HG03066 (cell line): Measurements from ENCODE around the gene DUOX1.

Experiments
- ATAC-seq: cut with Tn5 transposase; IDR thresholded peaks from one replicate; pipeline ENCODE4 v1.9.1; 2021; ENCODE audit warnings: low read depth; ENCODE audit not compliant: unreplicated experiment

DUOX1 gene

GRCh38 chr15:45139770-45140169 is 10.0 kb downstream of the DUOX1 start:
- ATAC-seq: no peak

DNA sequence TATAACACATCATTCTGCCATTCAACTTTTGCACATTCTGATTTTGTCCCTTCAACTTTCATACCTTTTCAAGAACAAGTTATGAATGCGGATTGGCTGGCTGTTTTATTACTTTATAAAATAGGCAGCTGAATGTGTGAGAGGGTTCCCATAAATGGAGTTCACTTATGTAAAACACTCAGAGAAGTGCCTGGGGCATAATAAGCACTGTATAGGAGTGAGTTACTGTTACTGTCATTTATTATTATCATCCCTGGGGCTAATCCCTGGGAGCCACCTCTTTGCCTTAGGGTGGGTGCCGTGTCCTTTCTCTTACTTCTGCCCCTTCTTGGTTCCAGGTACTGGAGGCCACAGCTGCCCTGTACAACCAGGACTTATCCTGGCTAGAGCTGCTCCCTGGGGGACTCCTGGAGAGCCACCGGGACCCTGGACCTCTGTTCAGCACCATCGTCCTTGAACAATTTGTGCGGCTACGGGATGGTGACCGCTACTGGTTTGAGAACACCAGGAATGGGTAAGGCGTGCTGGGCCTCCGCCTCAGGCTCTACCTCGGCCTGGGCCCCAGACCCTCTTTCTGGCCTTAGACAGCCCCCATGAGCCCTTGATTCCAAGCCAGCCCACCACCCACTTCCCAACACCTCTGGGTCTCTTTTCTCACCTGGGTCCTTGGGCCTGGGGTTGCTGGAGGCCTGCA is 10.9 kb downstream of the DUOX1 start:
- ATAC-seq: no peak

DNA sequence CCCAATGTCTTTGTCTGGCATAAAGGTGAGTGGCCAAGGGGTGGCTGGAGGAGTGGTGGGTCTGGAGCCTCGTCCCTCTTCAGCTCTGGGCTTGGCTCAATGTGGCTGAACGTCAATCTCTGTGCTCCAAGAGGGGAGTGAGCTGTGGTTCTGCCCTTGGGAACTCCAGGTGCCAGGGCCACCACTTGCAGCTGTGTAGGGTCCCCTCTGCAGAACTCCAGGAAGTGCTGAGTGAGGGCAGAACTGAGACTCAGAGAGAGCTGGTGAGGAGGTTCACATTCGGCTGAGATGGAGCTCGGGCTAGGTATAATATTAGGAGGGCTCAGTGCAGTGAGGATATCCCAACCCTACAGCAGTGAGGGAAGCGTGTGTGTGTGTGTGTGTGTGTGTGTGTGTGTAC is 11.6 kb downstream of the DUOX1 start:
- no peak for ATAC-seq

- ATAC-seq: no peak
Observed at GRCh38 chr15:45143056-45143455, 13.3 kb downstream of the DUOX1 start.

DNA sequence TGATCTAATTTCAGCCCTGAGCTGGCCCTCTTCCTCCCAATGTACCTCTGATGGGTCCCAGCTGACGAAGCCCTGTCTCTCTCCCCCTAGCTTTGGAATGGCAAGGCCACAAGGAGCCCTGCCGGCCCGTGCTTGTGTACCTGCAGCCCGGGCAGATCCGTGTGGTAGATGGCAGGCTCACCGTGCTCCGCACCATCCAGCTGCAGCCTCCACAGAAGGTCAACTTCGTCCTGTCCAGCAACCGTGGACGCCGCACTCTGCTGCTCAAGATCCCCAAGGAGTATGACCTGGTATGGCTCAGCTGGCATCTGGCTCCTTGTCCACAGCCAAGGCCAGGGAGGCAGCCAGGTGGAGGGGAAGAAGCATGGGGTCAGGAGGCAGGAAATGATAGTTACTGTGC is 14.2 kb downstream of the DUOX1 start:
- no peak for ATAC-seq

- ATAC-seq: no peak
Observed at GRCh38 chr15:45144775-45145174, 15.0 kb downstream of the DUOX1 start.

DNA sequence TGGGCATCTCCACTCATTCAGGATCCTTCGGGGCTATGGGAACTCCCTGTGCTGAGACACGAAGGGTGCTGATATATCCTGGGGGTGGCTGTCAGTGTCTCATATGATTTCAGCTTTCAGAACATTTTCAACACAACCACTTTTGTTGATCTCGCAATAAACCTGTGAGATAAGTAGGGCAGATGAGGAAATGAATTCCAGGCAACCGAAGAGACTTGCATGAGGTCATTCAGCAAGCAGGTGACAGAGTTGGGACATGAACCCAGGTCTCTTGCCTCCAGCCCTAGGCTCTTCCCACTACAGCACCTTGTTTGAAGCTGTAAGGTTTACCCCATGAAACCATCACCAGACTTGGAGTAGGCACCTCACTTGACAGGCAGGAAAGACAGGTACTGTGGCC is 16.6 kb downstream of the DUOX1 start:
- no peak for ATAC-seq

DNA sequence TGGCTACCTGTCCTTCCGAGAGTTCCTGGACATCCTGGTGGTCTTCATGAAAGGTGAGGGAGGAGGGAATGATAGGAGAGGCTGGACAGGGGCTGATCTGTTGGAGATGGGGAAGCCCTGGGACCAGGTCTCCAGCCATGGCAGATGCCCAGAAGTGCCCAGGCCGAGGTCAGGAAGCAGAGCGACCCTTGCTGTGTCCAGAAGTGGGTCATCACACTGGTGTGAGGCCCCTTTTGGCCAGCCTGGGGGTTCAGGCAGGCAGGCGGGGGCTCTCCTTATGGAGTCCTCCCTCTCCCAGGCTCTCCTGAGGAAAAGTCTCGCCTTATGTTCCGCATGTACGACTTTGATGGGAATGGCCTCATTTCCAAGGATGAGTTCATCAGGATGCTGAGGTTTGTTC is 17.8 kb downstream of the DUOX1 start:
- no peak for ATAC-seq

GRCh38 chr15:45148076-45149059 is 18.6 kb downstream of the DUOX1 start:
- no peak for ATAC-seq

DNA sequence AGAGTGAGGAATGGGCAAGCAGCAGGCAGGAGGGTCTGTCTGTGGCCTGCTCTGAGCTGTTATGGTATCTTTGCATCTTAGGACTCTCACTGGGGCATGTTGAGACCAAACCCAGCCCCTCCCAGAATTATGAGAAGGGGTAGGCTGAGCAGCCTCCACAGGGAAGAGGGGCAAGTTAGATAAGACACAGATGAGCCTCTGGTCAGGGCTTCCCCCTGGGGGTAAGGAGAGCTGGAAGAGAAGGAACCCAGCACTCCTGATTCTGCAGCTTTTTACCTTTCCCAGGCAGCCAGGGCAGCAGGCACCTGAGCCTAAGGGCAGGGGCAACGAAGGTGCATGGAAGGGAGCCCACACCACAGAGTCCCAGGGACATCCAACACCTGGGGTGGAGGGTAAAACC is 19.3 kb downstream of the DUOX1 start:
- no peak for ATAC-seq

DNA sequence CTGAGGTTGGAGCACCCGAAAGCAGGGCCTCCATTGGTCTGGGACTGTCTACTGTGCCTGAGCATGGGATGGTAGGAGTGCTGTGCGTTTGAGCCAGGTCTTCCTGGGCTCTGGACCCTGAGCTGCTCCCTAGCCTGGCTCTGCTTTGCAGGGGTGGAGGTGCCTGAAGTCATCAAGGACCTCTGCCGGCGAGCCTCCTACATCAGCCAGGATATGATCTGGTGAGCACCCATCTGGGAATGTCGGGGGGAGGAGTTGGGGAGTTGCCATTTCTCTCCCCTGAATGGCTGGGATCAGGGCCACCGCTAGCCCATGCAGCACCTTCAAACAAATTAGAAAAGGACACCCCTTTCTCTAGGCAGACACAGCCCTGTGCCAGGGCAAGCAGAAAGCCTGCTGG is 20.7 kb downstream of the DUOX1 start:
- ATAC-seq: no peak

DNA sequence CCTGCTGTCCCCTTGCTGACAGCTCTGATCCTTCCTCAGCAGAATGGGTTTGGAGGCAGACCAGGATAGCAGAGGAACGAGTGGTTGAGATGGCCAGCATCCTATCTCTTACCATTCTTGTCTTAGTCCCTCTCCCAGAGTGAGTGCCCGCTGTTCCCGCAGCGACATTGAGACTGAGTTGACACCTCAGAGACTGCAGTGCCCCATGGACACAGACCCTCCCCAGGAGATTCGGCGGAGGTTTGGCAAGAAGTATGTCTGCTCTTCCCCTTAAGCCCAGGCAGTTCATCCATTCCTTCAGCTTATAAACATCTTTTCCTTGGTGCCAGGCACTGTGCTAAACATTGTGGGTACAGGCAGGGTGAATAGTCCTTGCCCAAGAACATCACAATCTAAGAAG is 21.2 kb downstream of the DUOX1 start:
- ATAC-seq: no peak

DNA sequence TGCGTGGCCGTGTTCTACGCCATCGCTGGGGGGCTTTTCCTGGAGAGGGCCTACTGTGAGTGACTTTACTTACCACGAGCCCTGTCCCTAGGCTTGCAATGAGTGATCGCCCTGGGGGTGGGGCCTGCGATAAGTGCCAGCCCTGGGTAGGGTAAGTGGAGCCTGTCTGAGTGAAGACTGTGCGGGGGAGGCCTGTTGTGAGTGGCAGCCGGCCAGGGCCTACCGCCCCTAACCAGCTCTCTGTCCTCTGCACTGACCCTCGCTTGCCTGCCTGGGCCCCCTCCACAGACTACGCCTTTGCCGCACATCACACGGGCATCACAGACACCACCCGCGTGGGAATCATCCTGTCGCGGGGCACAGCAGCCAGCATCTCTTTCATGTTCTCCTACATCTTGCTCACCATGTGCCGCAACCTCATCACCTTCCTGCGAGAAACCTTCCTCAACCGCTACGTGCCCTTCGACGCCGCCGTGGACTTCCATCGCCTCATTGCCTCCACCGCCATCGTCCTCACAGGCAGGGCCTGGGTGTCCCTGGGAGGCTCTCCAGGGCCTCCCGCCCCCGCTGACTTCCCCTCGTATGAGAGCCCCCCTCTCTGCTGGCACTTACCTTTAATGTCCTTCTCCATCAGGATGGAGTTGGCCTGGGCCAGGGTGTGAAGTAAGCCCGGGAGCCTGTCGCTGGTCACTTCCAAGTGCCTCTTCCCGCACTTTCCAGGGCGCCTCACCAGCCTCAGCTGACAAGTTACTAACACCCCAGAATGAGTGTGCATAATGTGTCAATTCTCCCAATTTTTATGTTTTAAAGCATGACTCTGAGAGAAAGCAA is 22.4 kb downstream of the DUOX1 start:
- no peak for ATAC-seq

GRCh38 chr15:45155739-45156138 is 25.9 kb downstream of the DUOX1 start:
- no peak for ATAC-seq

DNA sequence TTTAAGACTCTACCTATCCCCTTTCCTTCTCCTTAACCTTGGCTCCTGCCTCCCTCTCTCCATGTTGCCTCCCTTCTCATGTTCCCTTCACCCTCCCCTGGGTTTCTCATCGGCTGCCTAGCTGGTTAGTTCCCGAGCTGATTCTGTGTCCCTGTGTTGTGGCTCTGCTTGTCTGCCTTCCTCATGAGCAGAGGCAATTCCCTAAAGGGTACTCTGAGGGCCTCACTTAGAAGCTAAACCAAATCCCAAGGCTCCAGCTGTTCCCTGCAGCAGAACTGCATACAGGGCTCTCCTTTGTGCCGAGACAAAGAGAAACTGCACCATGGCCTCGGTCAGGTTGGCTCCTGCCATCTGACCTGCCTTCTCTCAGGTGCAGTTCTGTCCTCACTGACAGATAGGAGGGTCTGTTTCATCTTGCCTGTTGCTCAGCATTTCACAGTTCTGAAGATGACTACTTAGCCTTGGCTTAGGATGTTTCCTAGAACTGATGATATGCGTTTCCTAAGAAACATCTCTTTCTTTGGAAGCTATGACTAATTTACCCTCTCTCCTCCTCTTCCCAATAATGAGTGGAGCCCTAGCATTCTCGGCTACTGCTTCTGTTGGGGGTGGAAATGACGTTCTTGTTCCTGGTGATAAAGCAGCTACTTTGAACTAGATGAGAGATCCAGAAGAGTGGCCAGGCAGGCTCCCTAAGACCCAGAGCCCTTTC is 27.1 kb downstream of the DUOX1 start:
- ATAC-seq: no peak

DNA sequence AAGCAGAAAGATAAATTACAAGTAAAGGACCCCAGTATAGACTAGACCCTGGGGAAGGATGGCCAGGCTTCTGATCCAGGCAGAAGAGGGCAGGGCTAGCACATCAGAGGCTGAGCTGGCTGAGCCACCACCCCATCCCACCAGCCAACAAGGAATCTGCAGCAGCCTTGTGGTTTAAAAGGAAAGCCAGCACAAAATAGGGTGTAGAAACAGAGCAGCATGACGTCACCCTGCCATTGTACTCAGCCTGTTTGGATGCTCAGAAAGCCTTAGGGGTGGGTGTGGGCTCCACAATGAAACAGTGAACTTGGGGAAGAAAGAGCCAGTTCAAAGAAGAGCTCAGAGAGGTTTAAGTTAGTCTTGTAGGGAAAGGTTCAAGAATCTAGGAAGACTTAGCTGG is 28.2 kb downstream of the DUOX1 start:
- no peak for ATAC-seq

DNA sequence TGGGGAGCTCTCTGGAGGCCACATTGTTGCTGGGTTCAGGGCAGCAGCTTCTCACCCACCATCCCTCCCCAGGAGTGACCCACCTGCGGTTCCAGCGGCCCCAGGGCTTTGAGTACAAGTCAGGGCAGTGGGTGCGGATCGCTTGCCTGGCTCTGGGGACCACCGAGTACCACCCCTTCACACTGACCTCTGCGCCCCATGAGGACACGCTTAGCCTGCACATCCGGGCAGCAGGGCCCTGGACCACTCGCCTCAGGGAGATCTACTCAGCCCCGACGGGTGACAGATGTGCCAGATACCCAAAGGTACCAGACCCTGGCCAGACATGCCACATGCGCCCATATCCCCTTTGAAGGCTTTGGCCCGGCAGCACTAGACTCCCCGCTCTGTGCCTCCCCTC is 31.9 kb downstream of the DUOX1 start:
- ATAC-seq: no peak

GRCh38 chr15:45162771-45163507 is 33.1 kb downstream of the DUOX1 start:
- ATAC-seq: no peak

- no peak for ATAC-seq
Observed at GRCh38 chr15:45163508-45163856, 33.7 kb downstream of the DUOX1 start.

- ATAC-seq: no peak
Observed at GRCh38 chr15:45164914-45165313, 35.1 kb downstream of the DUOX1 start.
